Retinal pigment epithelial cell (primary cell): Measurements from ENCODE around the gene TXNRD2.
"Not testable (repeated sequence)": the region's sequence is repeated elsewhere in the genome, so short reads cannot be mapped to it uniquely, and the experiment has no call there.

Source experiments
- DNase-seq: peaks from one replicate; pipeline ENCODE4 v3.0.0-alpha.2; 2010; ENCODE audit warnings: low read depth
- H3K4me3 ChIP-seq: 2 replicates; pipeline ENCODE4 v1.5.1; 2011; ENCODE audit warnings: mild to moderate bottlenecking, low read length, control low read depth, moderate library complexity
- TF ChIP-seq, protein P1 (sequence below): conservative IDR thresholded peaks from 2 replicates; pipeline ENCODE4 v1.5.1; 2011; ENCODE audit warnings: low read depth, low read length, control low read depth, inconsistent platforms

Gene TXNRD2

GRCh38 chr22:19929586-19930550 is 11.8 kb downstream of the TXNRD2 start:
- no peak for DNase-seq
- no peak overlapping the region for H3K4me3 ChIP-seq
- TF ChIP-seq, protein P1, sequence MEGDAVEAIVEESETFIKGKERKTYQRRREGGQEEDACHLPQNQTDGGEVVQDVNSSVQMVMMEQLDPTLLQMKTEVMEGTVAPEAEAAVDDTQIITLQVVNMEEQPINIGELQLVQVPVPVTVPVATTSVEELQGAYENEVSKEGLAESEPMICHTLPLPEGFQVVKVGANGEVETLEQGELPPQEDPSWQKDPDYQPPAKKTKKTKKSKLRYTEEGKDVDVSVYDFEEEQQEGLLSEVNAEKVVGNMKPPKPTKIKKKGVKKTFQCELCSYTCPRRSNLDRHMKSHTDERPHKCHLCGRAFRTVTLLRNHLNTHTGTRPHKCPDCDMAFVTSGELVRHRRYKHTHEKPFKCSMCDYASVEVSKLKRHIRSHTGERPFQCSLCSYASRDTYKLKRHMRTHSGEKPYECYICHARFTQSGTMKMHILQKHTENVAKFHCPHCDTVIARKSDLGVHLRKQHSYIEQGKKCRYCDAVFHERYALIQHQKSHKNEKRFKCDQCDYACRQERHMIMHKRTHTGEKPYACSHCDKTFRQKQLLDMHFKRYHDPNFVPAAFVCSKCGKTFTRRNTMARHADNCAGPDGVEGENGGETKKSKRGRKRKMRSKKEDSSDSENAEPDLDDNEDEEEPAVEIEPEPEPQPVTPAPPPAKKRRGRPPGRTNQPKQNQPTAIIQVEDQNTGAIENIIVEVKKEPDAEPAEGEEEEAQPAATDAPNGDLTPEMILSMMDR: no peak

DNA sequence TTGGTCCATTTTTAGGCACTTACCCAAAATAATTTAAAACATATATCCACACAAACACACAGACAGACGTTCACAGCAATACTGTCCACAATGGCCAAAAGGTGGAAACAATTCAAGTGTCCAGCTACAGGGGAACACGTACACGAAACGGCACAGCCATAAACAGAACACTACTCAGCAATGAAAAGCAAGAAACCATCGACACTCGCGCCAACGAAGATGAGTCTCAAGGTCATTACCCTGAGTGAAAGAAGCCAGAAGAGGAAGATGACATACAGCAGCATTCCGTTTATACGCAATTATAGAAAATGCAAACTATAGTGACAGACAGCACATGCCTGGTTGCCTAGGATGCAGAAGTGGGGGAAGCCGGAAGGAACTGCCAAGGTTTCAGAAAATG is 13.4 kb downstream of the TXNRD2 start:
- TF ChIP-seq, protein P1: no peak
- H3K4me3 ChIP-seq: no peak overlapping the region
- no peak for DNase-seq

GRCh38 chr22:19927696-19928095 is 13.9 kb downstream of the TXNRD2 start:
- H3K4me3 ChIP-seq: no peak overlapping the region
- TF ChIP-seq, protein P1: no peak
- no peak for DNase-seq

DNA sequence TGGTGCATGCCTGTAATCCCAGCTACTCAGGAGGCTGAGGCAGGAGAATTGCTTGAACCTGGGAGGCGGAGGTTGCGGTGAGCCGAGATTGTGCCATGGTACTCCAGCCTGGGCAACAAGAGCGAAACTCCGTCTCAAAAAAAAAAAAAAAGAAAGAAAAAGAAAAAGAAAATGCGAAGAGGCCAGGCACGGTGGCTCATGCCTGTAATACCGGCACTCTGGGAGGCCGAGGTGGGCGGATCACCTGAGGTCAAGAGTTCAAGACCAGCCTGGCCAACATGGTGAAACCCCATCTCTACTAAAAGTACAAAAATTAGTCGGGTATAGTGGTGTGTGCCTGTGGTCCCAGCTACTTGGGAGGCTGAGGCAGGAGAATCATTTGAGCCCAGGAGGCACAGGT is 15.6 kb downstream of the TXNRD2 start:
- DNase-seq, H3K4me3 ChIP-seq: not testable (repeated sequence)

DNA sequence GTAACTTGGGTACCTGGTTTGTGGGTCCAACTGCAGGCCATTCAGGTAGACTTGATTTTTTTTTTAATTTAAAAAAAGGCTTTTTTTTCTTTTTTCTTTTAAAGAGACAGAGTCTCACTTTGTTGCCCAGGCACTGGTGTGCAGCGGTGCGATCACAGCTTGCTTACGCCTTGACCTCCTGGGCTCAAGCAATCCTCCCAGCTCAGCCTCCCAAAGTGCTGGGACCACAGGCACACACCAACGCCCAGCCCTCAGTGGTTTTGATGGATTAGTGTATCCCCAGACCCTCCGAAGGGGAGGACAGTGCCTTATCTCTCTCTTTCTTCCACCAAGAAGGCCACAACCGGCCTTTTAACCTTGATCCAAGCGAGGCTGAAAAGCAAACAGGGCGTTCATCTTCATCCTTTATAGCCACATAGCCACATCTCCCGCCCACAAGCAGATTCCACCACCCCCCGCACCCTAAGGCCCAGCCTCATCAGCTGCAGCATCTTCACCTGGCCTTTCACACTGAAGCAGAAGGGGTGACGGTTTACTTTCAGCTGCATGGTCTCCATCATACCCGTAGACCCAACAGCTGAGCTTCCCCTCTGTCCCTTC is 17.6 kb downstream of the TXNRD2 start:
- TF ChIP-seq, protein P1: no peak
- no peak overlapping the region for H3K4me3 ChIP-seq
- no peak for DNase-seq

DNA sequence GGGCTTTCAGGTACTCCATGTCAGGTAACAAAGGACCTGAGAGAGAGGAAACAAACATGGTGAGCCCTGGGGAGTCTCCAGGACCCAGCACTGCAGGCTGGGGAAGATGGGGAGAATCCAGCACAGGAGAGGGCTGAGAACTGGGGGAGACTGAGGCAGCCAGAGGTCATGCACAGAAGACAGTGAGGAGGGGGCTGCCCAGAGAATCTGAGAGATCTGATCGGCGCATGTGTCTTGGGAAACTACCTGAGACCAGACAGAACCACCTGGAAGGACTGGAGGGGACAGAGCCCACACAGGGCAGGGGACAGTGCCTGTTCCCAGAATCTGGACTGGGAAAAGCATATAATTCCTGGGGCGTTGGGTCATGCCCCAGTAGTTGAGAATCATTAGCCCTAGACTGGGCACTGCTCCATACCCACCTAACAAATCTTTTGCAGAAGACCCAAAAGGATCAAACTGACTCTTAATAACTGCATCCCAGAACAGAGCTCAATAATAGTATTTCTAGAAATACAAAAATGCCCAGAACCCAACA is 20.0 kb downstream of the TXNRD2 start:
- TF ChIP-seq, protein P1: no peak
- DNase-seq: no peak
- no peak overlapping the region for H3K4me3 ChIP-seq

DNA sequence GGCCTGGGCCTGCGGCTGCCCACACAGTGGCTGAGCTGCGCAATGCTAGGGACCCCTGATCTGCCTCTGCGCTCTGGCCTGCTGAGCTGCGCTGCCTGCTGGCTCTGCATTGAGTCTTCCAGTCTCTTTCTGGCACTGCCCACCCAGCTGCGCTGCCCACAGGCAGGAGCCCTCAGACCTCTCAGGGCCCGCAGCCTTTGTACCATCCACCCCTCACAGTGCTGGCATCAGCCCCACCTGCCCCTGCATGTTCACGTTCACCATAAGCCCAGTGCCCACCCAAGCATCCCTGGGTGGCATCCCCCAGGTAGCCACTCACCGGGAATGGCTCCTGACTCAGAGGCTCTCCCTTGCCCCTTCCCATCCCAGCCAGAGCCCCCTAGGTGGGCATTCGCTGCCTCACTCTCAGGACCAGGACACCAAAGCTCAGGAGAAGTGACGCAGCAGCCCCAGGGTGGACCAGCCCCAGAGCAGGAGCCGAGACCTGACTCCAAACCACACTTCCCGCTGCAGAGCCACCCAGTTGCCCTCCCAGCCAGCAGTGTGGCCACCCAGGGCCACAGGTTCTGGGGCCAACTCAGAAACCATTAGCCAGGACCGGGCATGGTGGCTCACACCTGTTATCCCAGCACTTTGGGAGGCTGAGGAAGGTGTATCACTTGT is 21.8 kb downstream of the TXNRD2 start:
- DNase-seq: no peak
- H3K4me3 ChIP-seq: no peak overlapping the region
- TF ChIP-seq, protein P1: no peak
